Keratinocyte (primary cell): ENCODE data around the gene ACOXL. TPM values are rescaled to one million over a fixed set of nuclear protein-coding genes. Genes with fewer than 3 reads are reported as not detected.

Experiments
- DNase-seq: peaks from one replicate; pipeline ENCODE4 v3.0.0-alpha.2; 2011; ENCODE audit warnings: low read depth, missing footprints, low spot score
- FAIRE-seq: peaks from 2 replicates; lab custom pipeline; 2011; peaks lifted over from hg19 to GRCh38; lab: Jason Lieb, UNC
- H2AFZ ChIP-seq: 2 replicates; pipeline ENCODE4 v1.6.0; 2012; ENCODE audit warnings: low read length, control low read depth, inconsistent platforms; ENCODE audit not compliant: control insufficient read depth
- H3K27ac ChIP-seq: 2 replicates; pipeline ENCODE4 v1.5.1; 2011; ENCODE audit warnings: low read length; ENCODE audit not compliant: control insufficient read depth, insufficient read depth
- H3K27me3 ChIP-seq: 3 replicates; pipeline ENCODE4 v1.6.0; 2011; ENCODE audit warnings: low read length; ENCODE audit not compliant: control insufficient read depth, insufficient read depth; ENCODE audit errors: extremely low read depth
- H3K36me3 ChIP-seq, 2 experiments: 2 replicates in 1 of 2; 3 replicates in 1 of 2; pipeline ENCODE4 v1.5.1; 2011; ENCODE audit warnings: low read length in 2 of 2, mild to moderate bottlenecking in 1 of 2; ENCODE audit not compliant: control insufficient read depth in 2 of 2, insufficient read depth in 2 of 2; ENCODE audit errors: extremely low read depth in 1 of 2
- H3K4me1 ChIP-seq: 3 replicates; pipeline ENCODE4 v1.5.1; 2011; ENCODE audit warnings: low read length; ENCODE audit not compliant: control insufficient read depth, insufficient read depth; ENCODE audit errors: extremely low read depth
- H3K4me2 ChIP-seq: 3 replicates; pipeline ENCODE4 v1.6.0; 2011; ENCODE audit warnings: low read depth, low read length; ENCODE audit not compliant: control insufficient read depth, insufficient read depth; ENCODE audit errors: extremely low read depth
- H3K4me3 ChIP-seq, 3 experiments: fragments of 200-600 bp in 1 of 3; sonication (generic) in 1 of 3; 2 replicates in 2 of 3; 3 replicates in 1 of 3; pipeline ENCODE4 v1.5.1; 2011 to 2016; ENCODE audit warnings: low read length in 3 of 3, mild to moderate bottlenecking in 3 of 3, control low read depth in 2 of 3, inconsistent platforms in 1 of 3, low read depth in 1 of 3, mixed read lengths in 1 of 3, mixed run types in 1 of 3, moderate library complexity in 1 of 3; ENCODE audit not compliant: control insufficient read depth in 2 of 3, insufficient read depth in 2 of 3; ENCODE audit errors: extremely low read depth in 1 of 3
- H3K79me2 ChIP-seq: 2 replicates; pipeline ENCODE4 v1.6.0; 2012; ENCODE audit warnings: low read length; ENCODE audit not compliant: control insufficient read depth, insufficient read depth
- H3K9ac ChIP-seq: 3 replicates; pipeline ENCODE4 v1.6.0; 2011; ENCODE audit warnings: low read length; ENCODE audit not compliant: control insufficient read depth, insufficient read depth; ENCODE audit errors: extremely low read depth
- H3K9me1 ChIP-seq: 3 replicates; pipeline ENCODE4 v1.6.0; 2011; ENCODE audit warnings: low read length; ENCODE audit not compliant: control insufficient read depth, insufficient read depth; ENCODE audit errors: extremely low read depth
- H3K9me3 ChIP-seq: 2 replicates; pipeline ENCODE4 v1.5.1; 2012; ENCODE audit warnings: low read depth, low read length; ENCODE audit not compliant: control insufficient read depth
- H4K20me1 ChIP-seq: 3 replicates; pipeline ENCODE4 v1.6.0; 2011; ENCODE audit warnings: low read length; ENCODE audit not compliant: control insufficient read depth, insufficient read depth; ENCODE audit errors: extremely low read depth
- CTCF ChIP-seq, 3 experiments: IDR thresholded peaks in 1 of 3; conservative IDR thresholded peaks in 1 of 3; optimal IDR thresholded peaks in 1 of 3; 2 replicates in 2 of 3; 3 replicates in 1 of 3; pipeline versions ENCODE3 to v1.5.1; 2011; ENCODE audit warnings: low read length in 3 of 3, mild to moderate bottlenecking in 3 of 3, moderate library complexity in 2 of 3, control low read depth in 1 of 3, inconsistent platforms in 1 of 3; ENCODE audit not compliant: insufficient read depth in 2 of 3; ENCODE audit errors: extremely low read depth in 1 of 3
- EZH2 ChIP-seq: IDR thresholded peaks from one replicate; pipeline ENCODE4 v1.6.1; 2012; ENCODE audit warnings: inconsistent platforms, mild to moderate bottlenecking, low read length, moderate library complexity
- dilution Hi-C: fragments of 300-500 bp; cut with MboI; formaldehyde crosslinking; loops from one replicate; pipeline ENCODE4 v1.7.0; 2020; ENCODE audit warnings: low sequenced_read_pairs; ENCODE audit not compliant: extremely low pct_ligation_motif_present
- polyA plus RNA-seq, 5 experiments: library from polyadenylated mRNA; depleted of rRNA in 3 of 5; stranded (reverse) in 3 of 5; stranded (forward) in 1 of 5; unstranded in 1 of 5; fragments of >200 nt; gene quantifications; 1 replicate in 1 of 5; 2 replicates in 3 of 5; 3 replicates in 1 of 5; pipeline versions ENCODE4 v1.2.1 to v1.2.3, GENCODE V29; 2011 to 2012; ENCODE audit warnings: missing spikeins in 2 of 5, low read depth in 1 of 5, low replicate concordance in 1 of 5

ACOXL gene
- polyA plus RNA-seq, 1 donor (not counting 4 experiments of a cell fraction or from before 2014, with no cell fraction given) = 0.04 TPM

GRCh38 chr2:110796716-110797301, 64.4 kb downstream of the ACOXL start:
- H3K27ac ChIP-seq = no peak overlapping the region
- H2AFZ ChIP-seq = no peak overlapping the region
- H3K4me1 ChIP-seq = no peaks in the 10 kb centered on the region
- no peak overlapping the region for H3K9ac ChIP-seq
- H3K9me1 ChIP-seq = no peaks in the 10 kb centered on the region
- peaks cover 33% of the 10 kb centered on the region for H3K27me3 ChIP-seq
- H3K9me3 ChIP-seq = no peaks in the 10 kb centered on the region
- no peak overlapping the region for H3K4me2 ChIP-seq
- TF ChIP-seq CTCF (optimal IDR thresholded peaks at IDR 0.05 in 1 of 3, IDR thresholded peaks at IDR 0.05 in 1 of 3, conservative IDR thresholded peaks at IDR 0.05 in 1 of 3; ENCODE audit: extremely low read depth in 1 of 3, insufficient read depth in 2 of 3, low read length in 3 of 3) = no peak
- TF ChIP-seq EZH2 = no peak
- no peak for FAIRE-seq
- no peaks in the 10 kb centered on the region for H4K20me1 ChIP-seq
- no peaks in the 10 kb centered on the region for H3K79me2 ChIP-seq
- H3K36me3 ChIP-seq = no peaks in the 10 kb centered on the region
- no peak for DNase-seq
- dilution Hi-C loops = no loop called here
- H3K4me3 ChIP-seq = no peak overlapping the region

GRCh38 chr2:110799376-110799775, 67.0 kb downstream of the ACOXL start:
- dilution Hi-C loops = no loop called here
- Histone ChIP-seq H3K27me3 (peaks cover 22% of the 10 kb centered on the region), H4K20me1 (no peaks in the 10 kb centered on the region), H3K4me1 (no peaks in the 10 kb centered on the region), H3K9ac (no peak overlapping the region), H3K9me1 (no peaks in the 10 kb centered on the region), H3K9me3 (no peaks in the 10 kb centered on the region), H3K36me3 (no peaks in the 10 kb centered on the region), H3K4me2 (no peak overlapping the region), H3K4me3 (no peak overlapping the region), H3K27ac (no peak overlapping the region), H3K79me2 (no peaks in the 10 kb centered on the region), H2AFZ (no peak overlapping the region)
- DNase-seq (no peak), FAIRE-seq (no peak)
- TF ChIP-seq CTCF (optimal IDR thresholded peaks at IDR 0.05 in 1 of 3, IDR thresholded peaks at IDR 0.05 in 1 of 3, conservative IDR thresholded peaks at IDR 0.05 in 1 of 3; ENCODE audit: extremely low read depth in 1 of 3, insufficient read depth in 2 of 3, low read length in 3 of 3) (no peak), EZH2 (no peak)
